Right lobe of liver (tissue), 6 donors: ENCODE data around the gene FAM32A. TPM values are rescaled to one million over a fixed set of nuclear protein-coding genes. Genes with fewer than 3 reads are reported as not detected.
A peak's percentile ranks its signal among the peaks of the same experiment; 100 is the strongest.

Source experiments
- ATAC-seq, 4 donors: fragments of 200-7000 bp; cut with Tn5 transposase; one replicate each; pipeline ENCODE4 v1.9.1; 2020; ENCODE audit warnings: mild to moderate bottlenecking in 4 of 4, moderate library complexity in 4 of 4
- DNase-seq, 3 donors: peaks; one replicate each; pipeline ENCODE4 v3.0.0-alpha.2; 2020
- H3K27ac ChIP-seq, 3 donors: fragments of 200-600 bp; one replicate each; pipeline ENCODE4 v1.8.0; 2022
- H3K27me3 ChIP-seq, 2 donors: fragments of 200-600 bp; one replicate each; pipeline ENCODE4 v1.8.0; 2022
- H3K36me3 ChIP-seq, 4 donors: fragments of 200-600 bp; sonication (generic) in 1 of 4; one replicate each; pipeline versions ENCODE4 v1.5.1 to v1.8.0; 2017 to 2022; ENCODE audit warnings: control low read depth in 1 of 4
- H3K4me1 ChIP-seq, 4 donors: fragments of 200-600 bp; sonication (generic) in 1 of 4; one replicate each; pipeline versions ENCODE4 v1.5.1 to v1.8.0; 2017 to 2022; ENCODE audit warnings: control low read depth in 1 of 4
- H3K4me3 ChIP-seq, 3 donors: fragments of 200-600 bp; one replicate each; pipeline ENCODE4 v1.8.0; 2022
- H3K9me3 ChIP-seq, 4 donors: fragments of 200-600 bp; sonication (generic) in 1 of 4; one replicate each; pipeline versions ENCODE4 v1.5.1 to v1.8.0; 2017 to 2022; ENCODE audit warnings: control low read depth in 1 of 4
- CTCF ChIP-seq, 4 donors: fragments of 200-600 bp in 3 of 4; fragments of 450-650 bp in 1 of 4; IDR thresholded peaks; one replicate each; pipeline versions ENCODE4 v1.5.1 to v1.8.0; 2016 to 2022; ENCODE audit warnings: antibody characterized with exemption in 4 of 4, mild to moderate bottlenecking in 2 of 4
- POLR2A ChIP-seq: fragments of 450-650 bp; IDR thresholded peaks from one replicate; pipeline ENCODE4 v1.6.1; 2017; ENCODE audit warnings: antibody characterized with exemption, mild to moderate bottlenecking
- WGBS: methylation state at CpG from one replicate; pipeline ENCODE4 v1.1.6; 2018; ENCODE audit warnings: low coverage, low lambda C conversion rate; ENCODE audit not compliant: insufficient coverage; ENCODE audit errors: missing lambda C conversion rate; 5-methylcytosine and 5-hydroxymethylcytosine counted together
- intact Hi-C, 2 donors: fragments of 100-400 bp; cut with DNase I; formaldehyde crosslinking; loops; one replicate each; pipeline versions ENCODE4 v1.11.2 to v1.14.1; 2022
- total RNA-seq, 6 experiments: library from RNA; depleted of rRNA in 2 of 6; stranded (reverse); fragments of >200 nt in 2 of 6; fragmentation: NEBNext Ultra II Directional in 3 of 6; extraction: Animal tissue kit (Norgen Biotek cat#: 25700) in 3 of 6; gene quantifications; one replicate each; pipeline versions ENCODE4 v1.1.0 to v1.2.4, GENCODE V29; 2016 to 2023
- donor health status: DM: no; HTN: yes; CAD: no.
- donor health status: DM: no; HTN: no; CAD: no.
- donor health status: DM: no; HTN: no; CAD: no.
- donor health status: DM: no; HTN: yes; CAD: no.
- donor health status: DM: no; HTN: yes; CAD: no.

Gene FAM32A
- total RNA-seq, 6 experiments from 2014 or later: 32.1 to 65.8 (median 37.5) TPM

- Histone ChIP-seq H3K27ac (no peak overlapping the region), H3K27me3 (no peaks in the 10 kb centered on the region), H3K4me3 (no peak overlapping the region), H3K9me3 (no peaks in the 10 kb centered on the region), H3K36me3 (no peaks in the 10 kb centered on the region), H3K4me1 (peaks cover 0 to 11% (median 3%) of the 10 kb centered on the region in 4 donors)
- intact Hi-C loops: no loop called here
- 68% methylated on average over 5 of the region's 14 CpGs for WGBS
- ATAC-seq: no peak
- DNase-seq: no peak
- no peak for TF ChIP-seq POLR2A
- no peak for TF ChIP-seq CTCF (IDR thresholded peaks at IDR 0.05)
Measured at GRCh38 chr19:16160943-16161560, 24.2 kb upstream of the FAM32A start.

GRCh38 chr19:16161840-16162239, 23.4 kb upstream of the FAM32A start:
- Histone ChIP-seq H3K27me3 (no peaks in the 10 kb centered on the region), H3K4me1 (peaks cover 0 to 11% (median 3%) of the 10 kb centered on the region in 4 donors), H3K9me3 (no peaks in the 10 kb centered on the region), H3K36me3 (no peaks in the 10 kb centered on the region), H3K4me3 (no peak overlapping the region), H3K27ac (no peak overlapping the region)
- no peak for DNase-seq
- WGBS: 83% methylated on average over 3 of the region's 3 CpGs
- no peak for ATAC-seq
- intact Hi-C loops: no loop called here
- TF ChIP-seq POLR2A (no peak), CTCF (IDR thresholded peaks at IDR 0.05) (no peak)

GRCh38 chr19:16164222-16164890, 20.9 kb upstream of the FAM32A start:
- TF ChIP-seq CTCF (IDR thresholded peaks at IDR 0.05) (no peak), POLR2A (no peak)
- DNase-seq (peak; percentile 49 to 87 (median 81)), ATAC-seq (peak; percentile 95 to 99 (median 97))
- Histone ChIP-seq H3K4me3 (no peak overlapping the region), H3K9me3 (no peaks in the 10 kb centered on the region), H3K4me1 (peaks cover 0 to 11% (median 3%) of the 10 kb centered on the region in 4 donors), H3K27ac (peak overlapping the region in 2 of 3 donors; percentile 60 to 66), H3K36me3 (no peaks in the 10 kb centered on the region), H3K27me3 (no peaks in the 10 kb centered on the region)
- intact Hi-C loops: no loop called here
- WGBS: 69% methylated on average over 10 of the region's 13 CpGs

GRCh38 chr19:16166417-16166816, 18.8 kb upstream of the FAM32A start:
- TF ChIP-seq CTCF (IDR thresholded peaks at IDR 0.05): no peak
- TF ChIP-seq POLR2A: no peak
- H3K4me3 ChIP-seq: no peak overlapping the region
- no peak overlapping the region for H3K27ac ChIP-seq
- H3K4me1 ChIP-seq: peaks cover 0 to 11% (median 3%) of the 10 kb centered on the region in 4 donors
- intact Hi-C loops: no loop called here
- no peaks in the 10 kb centered on the region for H3K9me3 ChIP-seq
- H3K27me3 ChIP-seq: no peaks in the 10 kb centered on the region
- ATAC-seq: no peak
- WGBS: 84% methylated on average over 1 of the region's 1 CpG
- H3K36me3 ChIP-seq: no peaks in the 10 kb centered on the region
- no peak for DNase-seq
